Measurements from ENCODE around the gene AOC3.

AOC3 gene

GRCh38 chr17:42817866-42818265 lies 33.1 kb upstream of the AOC3 start:
- peaks cover 11% of the 10 kb centered on the region for H3K4me1 ChIP-seq (ENCODE audit: insufficient read depth, low read length)
- TF ChIP-seq EZH2 (IDR thresholded peaks at IDR 0.05; ENCODE audit: borderline replicate concordance, low read depth, low read length, severe bottlenecking) (no peak), CTCF (IDR thresholded peaks at IDR 0.05; ENCODE audit: borderline replicate concordance, extremely low read depth, low read length, poor library complexity, severe bottlenecking) (no peak)
- no peaks in the 10 kb centered on the region for H4K20me1 ChIP-seq (ENCODE audit: insufficient read depth, low read length)
- H3K27me3 ChIP-seq (ENCODE audit: insufficient read depth, low read length, poor library complexity): no peaks in the 10 kb centered on the region
- H3K9ac ChIP-seq (ENCODE audit: low read depth, low read length): no peak overlapping the region
- H3K27ac ChIP-seq (ENCODE audit: low read length): no peak overlapping the region
- H3K9me3 ChIP-seq (ENCODE audit: insufficient read depth, low read length, severe bottlenecking): no peaks in the 10 kb centered on the region
- H3K79me2 ChIP-seq (ENCODE audit: insufficient read depth, low read length): peaks cover 20% of the 10 kb centered on the region
- H2AFZ ChIP-seq (ENCODE audit: low read depth, low read length): no peak overlapping the region
- H3K4me2 ChIP-seq (ENCODE audit: insufficient read depth, low read length): no peak overlapping the region
- H3K36me3 ChIP-seq (ENCODE audit: insufficient read depth, low read length): peaks cover 92% of the 10 kb centered on the region
- no peak overlapping the region for H3K4me3 ChIP-seq (ENCODE audit: low read depth in 1 of 2, low read length in 2 of 2)
- DNase-seq (no peak), ATAC-seq (ENCODE audit: insufficient read depth, low read depth) (no peak)

GRCh38 chr17:42818379-42818778 lies 32.6 kb upstream of the AOC3 start:
- peaks cover 16% of the 10 kb centered on the region for H3K4me1 ChIP-seq (ENCODE audit: insufficient read depth, low read length)
- H3K79me2 ChIP-seq (ENCODE audit: insufficient read depth, low read length): peaks cover 25% of the 10 kb centered on the region
- H3K9ac ChIP-seq (ENCODE audit: low read depth, low read length): no peak overlapping the region
- TF ChIP-seq CTCF (IDR thresholded peaks at IDR 0.05; ENCODE audit: borderline replicate concordance, extremely low read depth, low read length, poor library complexity, severe bottlenecking) (no peak), EZH2 (IDR thresholded peaks at IDR 0.05; ENCODE audit: borderline replicate concordance, low read depth, low read length, severe bottlenecking) (no peak)
- DNase-seq (no peak), ATAC-seq (ENCODE audit: insufficient read depth, low read depth) (no peak)
- H3K4me2 ChIP-seq (ENCODE audit: insufficient read depth, low read length): no peak overlapping the region
- H3K36me3 ChIP-seq (ENCODE audit: insufficient read depth, low read length): peaks cover 88% of the 10 kb centered on the region
- H3K27me3 ChIP-seq (ENCODE audit: insufficient read depth, low read length, poor library complexity): no peaks in the 10 kb centered on the region
- no peaks in the 10 kb centered on the region for H3K9me3 ChIP-seq (ENCODE audit: insufficient read depth, low read length, severe bottlenecking)
- no peak overlapping the region for H2AFZ ChIP-seq (ENCODE audit: low read depth, low read length)
- H3K4me3 ChIP-seq (ENCODE audit: low read depth in 1 of 2, low read length in 2 of 2): no peak overlapping the region
- no peak overlapping the region for H3K27ac ChIP-seq (ENCODE audit: low read length)
- H4K20me1 ChIP-seq (ENCODE audit: insufficient read depth, low read length): no peaks in the 10 kb centered on the region

- Histone ChIP-seq H3K9me3 (ENCODE audit: insufficient read depth, low read length, severe bottlenecking) (no peaks in the 10 kb centered on the region), H4K20me1 (ENCODE audit: insufficient read depth, low read length) (no peaks in the 10 kb centered on the region), H3K4me3 (ENCODE audit: low read depth in 1 of 2, low read length in 2 of 2) (no peak overlapping the region), H3K27me3 (ENCODE audit: insufficient read depth, low read length, poor library complexity) (no peaks in the 10 kb centered on the region), H3K79me2 (ENCODE audit: insufficient read depth, low read length) (peaks cover 32% of the 10 kb centered on the region), H3K4me2 (ENCODE audit: insufficient read depth, low read length) (no peak overlapping the region), H3K27ac (ENCODE audit: low read length) (no peak overlapping the region), H3K4me1 (ENCODE audit: insufficient read depth, low read length) (peaks cover 28% of the 10 kb centered on the region), H3K9ac (ENCODE audit: low read depth, low read length) (no peak overlapping the region), H3K36me3 (ENCODE audit: insufficient read depth, low read length) (peaks cover 76% of the 10 kb centered on the region), H2AFZ (ENCODE audit: low read depth, low read length) (no peak overlapping the region)
- TF ChIP-seq EZH2 (IDR thresholded peaks at IDR 0.05; ENCODE audit: borderline replicate concordance, low read depth, low read length, severe bottlenecking) (no peak), CTCF (IDR thresholded peaks at IDR 0.05; ENCODE audit: borderline replicate concordance, extremely low read depth, low read length, poor library complexity, severe bottlenecking) (peak; percentile 77)
- ATAC-seq (ENCODE audit: insufficient read depth, low read depth) (peak; percentile 39; the same call in 1 of the 3 replicates), DNase-seq (peak; percentile 66)
These were observed 31.0 kb upstream of the AOC3 start for GRCh38 chr17:42819939-42820535.
